ENCODE measurements around the gene INPP5D.

DNA sequence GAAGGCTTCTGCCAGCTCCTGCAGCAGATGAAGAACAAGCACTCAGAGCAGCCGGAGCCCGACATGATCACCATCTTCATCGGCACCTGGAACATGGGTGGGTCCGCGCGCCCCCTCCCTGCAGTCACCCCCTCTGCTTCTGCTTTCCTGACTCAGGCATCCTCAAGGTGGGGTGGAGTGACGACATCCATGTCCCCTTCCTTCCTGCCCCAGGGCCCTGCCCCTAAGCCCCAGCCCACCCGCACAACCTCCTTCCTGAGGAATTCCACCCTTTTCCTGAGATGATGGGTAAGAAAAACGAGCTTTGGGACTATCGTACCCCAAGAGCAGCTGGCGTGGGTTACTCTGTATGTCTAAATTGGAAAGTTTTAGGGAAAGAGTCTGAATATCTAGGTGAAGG, 101.6 kb downstream of the INPP5D start:
- TF ChIP-seq, protein P1, sequence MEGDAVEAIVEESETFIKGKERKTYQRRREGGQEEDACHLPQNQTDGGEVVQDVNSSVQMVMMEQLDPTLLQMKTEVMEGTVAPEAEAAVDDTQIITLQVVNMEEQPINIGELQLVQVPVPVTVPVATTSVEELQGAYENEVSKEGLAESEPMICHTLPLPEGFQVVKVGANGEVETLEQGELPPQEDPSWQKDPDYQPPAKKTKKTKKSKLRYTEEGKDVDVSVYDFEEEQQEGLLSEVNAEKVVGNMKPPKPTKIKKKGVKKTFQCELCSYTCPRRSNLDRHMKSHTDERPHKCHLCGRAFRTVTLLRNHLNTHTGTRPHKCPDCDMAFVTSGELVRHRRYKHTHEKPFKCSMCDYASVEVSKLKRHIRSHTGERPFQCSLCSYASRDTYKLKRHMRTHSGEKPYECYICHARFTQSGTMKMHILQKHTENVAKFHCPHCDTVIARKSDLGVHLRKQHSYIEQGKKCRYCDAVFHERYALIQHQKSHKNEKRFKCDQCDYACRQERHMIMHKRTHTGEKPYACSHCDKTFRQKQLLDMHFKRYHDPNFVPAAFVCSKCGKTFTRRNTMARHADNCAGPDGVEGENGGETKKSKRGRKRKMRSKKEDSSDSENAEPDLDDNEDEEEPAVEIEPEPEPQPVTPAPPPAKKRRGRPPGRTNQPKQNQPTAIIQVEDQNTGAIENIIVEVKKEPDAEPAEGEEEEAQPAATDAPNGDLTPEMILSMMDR (IDR thresholded peaks at IDR 0.05) = no peak
- TF ChIP-seq EP300 (IDR thresholded peaks at IDR 0.05) = no peak
- no peak for TF ChIP-seq POLR2A (IDR thresholded peaks at IDR 0.05)
- TF ChIP-seq POLR2AphosphoS5 (IDR thresholded peaks at IDR 0.05) = no peak

Data from stomach (tissue), 4 donors.